Fibroblast of villous mesenchyme (primary cell): ENCODE measurements around the gene REEP1. TPM values are rescaled to one million over a fixed set of nuclear protein-coding genes. Genes with fewer than 3 reads are reported as not detected.

Source experiments
- DNase-seq: peaks from one replicate; pipeline ENCODE4 v3.0.0-alpha.2; 2010; ENCODE audit warnings: low read depth
- H3K4me3 ChIP-seq: 2 replicates; pipeline ENCODE4 v1.5.1; 2011; ENCODE audit warnings: low read depth, mild to moderate bottlenecking, low read length
- CTCF ChIP-seq: IDR thresholded peaks from 2 replicates; pipeline ENCODE4 v1.5.1; 2012; ENCODE audit warnings: low read depth, mild to moderate bottlenecking, low read length; ENCODE audit not compliant: insufficient read depth
- total RNA-seq: library from RNA; depleted of rRNA; stranded (reverse); fragments of >200 nt; gene quantifications from 2 replicates; pipeline ENCODE4 v1.2.3, GENCODE V29; 2012

REEP1 gene
- total RNA-seq, 1 donor = under 0.01 TPM

GRCh38 chr2:86286516-86286915, 50.9 kb downstream of the REEP1 start:
- H3K4me3 ChIP-seq = no peak overlapping the region
- DNase-seq = no peak
- no peak for TF ChIP-seq CTCF

- no peak overlapping the region for H3K4me3 ChIP-seq
- no peak for TF ChIP-seq CTCF
- no peak for DNase-seq
Measured at GRCh38 chr2:86285981-86286380, 51.4 kb downstream of the REEP1 start.

GRCh38 chr2:86285571-86285970, 51.9 kb downstream of the REEP1 start:
- H3K4me3 ChIP-seq = no peak overlapping the region
- no peak for DNase-seq
- no peak for TF ChIP-seq CTCF

GRCh38 chr2:86284987-86285386, 52.4 kb downstream of the REEP1 start:
- H3K4me3 ChIP-seq = no peak overlapping the region
- DNase-seq = no peak
- no peak for TF ChIP-seq CTCF

GRCh38 chr2:86284401-86284841, 53.0 kb downstream of the REEP1 start:
- H3K4me3 ChIP-seq = no peak overlapping the region
- no peak for DNase-seq
- no peak for TF ChIP-seq CTCF

- H3K4me3 ChIP-seq = no peak overlapping the region
- TF ChIP-seq CTCF = no peak
- DNase-seq = no peak
Measured at GRCh38 chr2:86283411-86284030, 53.9 kb downstream of the REEP1 start.
